Astrocyte of the hippocampus (primary cell): ENCODE results near the gene PKMYT1.

Experiments
- DNase-seq: peaks from one replicate; pipeline ENCODE4 v3.0.0; 2011; ENCODE audit warnings: low read depth, low spot score

The PKMYT1 gene

DNA sequence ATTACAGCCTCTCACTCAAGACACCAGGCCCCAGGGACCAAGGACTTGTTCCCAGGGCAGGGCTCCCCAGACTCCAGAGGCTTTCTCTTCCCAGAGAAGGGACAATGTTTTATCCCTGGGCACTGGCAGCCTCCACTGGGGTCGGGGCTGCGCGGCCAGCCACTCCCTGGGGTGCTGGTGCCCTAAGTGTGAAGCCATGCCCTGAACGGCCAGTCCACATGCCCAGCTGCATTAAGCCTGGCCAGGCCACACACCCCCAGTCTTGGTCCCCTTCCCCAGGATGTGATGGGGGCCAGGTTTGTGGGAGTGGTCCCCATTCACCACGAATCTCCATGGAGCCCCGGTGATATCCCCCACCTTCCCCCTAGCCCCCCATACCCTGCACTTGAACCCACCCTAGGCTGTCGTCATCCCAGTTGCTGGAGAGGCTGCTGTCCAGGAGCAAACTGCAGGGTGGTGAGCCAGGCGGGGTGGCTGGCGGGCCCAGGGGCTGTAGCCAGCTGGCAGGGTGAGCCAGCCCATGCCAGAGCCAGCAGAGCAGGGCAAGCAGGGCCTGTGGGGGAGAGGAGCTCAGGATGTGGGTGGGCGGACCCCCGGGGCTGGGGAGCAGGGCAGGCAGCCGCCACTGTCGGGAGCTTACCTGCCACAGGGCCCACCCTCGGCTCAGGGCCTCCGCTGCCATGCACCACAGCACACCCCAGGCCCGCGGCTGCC is 6.5 kb downstream of the PKMYT1 start:
- DNase-seq = no peak

DNA sequence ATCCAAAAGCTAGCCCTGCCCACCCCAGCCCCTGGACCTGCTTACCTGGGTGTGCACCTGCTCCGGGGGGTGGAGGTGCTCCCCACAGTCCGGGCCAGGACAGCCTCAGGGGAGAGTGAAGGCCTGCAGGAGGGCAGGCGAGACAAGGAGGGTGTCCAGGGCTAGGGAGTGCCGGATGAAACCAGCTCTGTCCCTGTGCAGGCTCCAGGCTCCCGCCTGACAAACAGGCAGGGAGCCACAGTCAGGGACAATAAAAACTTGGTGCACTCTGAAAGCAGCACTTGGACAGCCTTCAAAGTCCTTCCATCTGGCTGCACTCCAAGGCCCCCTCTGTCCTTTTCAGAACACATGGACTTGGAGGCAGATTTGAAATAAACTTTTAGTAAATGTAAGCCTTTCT is 7.2 kb downstream of the PKMYT1 start:
- peak; percentile 44 for DNase-seq

DNA sequence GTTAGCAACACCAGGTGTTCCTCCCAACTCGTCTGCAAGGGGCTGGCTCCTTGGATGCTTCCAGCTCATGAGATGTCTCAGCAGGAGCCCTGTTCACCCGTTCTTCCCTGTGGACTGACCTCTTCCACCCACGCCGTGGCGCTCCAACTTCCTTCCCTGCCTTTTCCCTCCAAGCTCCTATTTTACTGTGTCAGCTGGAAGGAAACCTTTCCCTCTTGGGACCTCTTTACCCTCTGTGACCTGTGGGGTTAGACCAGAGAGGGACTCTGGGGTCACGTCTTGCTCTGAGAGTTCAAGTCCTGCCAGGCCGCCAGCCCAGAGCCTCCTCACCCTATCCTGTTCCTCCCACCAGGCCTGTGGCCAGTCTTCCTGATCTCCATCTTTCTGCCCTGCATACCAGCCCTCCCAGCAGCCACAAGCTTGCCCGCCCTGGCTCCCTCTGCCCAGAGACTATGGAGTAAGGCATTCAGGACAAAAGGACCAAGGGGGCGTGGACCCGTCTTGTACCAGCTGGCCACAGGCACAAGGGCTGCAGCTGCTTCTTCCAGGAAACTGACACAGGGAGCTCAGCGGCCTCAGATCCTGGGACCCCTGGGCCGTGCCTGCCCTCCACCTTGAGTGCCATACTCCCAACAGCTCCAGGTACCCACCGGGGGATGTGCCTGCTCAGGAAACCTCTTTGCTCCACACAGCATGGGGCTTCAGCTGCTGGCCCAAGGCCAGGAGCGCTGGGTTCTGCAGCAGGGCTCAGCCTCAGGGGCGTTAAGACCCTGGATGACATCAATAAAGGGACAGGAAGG is 8.1 kb downstream of the PKMYT1 start:
- peak; percentile 28 for DNase-seq

DNA sequence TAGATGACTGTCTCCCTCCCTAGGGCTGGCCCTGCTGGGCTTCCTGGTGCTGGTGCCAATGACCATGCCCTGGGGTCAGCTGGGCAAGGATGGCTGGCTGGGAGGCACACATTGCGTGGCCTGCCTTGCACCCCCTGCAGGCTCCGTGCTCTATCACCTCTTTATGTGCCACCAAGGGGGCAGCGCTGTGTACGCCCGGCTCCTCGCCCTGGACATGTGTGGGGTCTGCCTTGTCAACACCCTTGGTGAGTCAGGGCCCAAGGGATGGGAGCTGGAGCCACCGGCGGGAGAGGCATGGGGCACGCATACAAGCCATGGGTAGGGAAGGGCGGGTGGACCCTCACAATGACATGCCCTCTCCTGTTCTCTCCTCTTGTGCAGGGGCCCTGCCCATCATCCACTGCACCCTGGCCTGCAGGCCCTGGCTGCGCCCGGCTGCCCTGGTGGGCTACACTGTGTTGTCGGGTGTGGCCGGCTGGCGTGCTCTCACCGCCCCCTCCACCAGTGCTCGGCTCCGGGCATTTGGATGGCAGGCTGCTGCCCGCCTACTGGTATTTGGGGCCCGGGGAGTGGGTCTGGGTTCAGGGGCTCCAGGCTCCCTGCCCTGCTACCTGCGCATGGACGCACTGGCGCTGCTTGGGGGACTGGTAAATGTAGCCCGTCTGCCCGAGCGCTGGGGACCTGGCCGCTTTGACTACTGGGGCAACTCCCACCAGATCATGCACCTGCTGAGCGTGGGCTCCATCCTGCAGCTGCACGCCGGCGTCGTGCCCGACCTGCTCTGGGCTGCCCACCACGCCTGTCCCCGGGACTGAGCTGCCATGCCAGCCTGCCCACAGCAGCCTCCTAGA is 8.9 kb downstream of the PKMYT1 start:
- no peak for DNase-seq

DNA sequence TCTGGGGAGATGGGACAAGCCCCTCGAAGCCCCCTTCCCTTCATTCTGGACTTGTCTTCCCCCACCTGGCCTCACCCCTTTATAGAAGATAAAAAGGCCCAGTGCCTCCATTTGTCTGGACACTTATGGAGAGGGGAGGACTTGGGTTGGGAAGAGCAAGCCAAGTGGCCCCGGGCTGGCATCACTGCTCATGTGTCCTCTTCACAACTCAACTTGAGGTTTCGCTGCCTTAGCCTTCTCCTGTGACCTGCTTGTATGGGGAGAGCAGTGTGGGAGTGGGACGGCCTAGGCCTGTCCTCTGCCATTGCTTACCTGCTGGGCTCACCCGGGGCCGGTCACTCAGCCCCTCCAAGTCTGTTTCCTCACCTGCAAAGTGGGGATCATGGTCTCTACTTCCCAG is 9.7 kb downstream of the PKMYT1 start:
- no peak for DNase-seq

DNA sequence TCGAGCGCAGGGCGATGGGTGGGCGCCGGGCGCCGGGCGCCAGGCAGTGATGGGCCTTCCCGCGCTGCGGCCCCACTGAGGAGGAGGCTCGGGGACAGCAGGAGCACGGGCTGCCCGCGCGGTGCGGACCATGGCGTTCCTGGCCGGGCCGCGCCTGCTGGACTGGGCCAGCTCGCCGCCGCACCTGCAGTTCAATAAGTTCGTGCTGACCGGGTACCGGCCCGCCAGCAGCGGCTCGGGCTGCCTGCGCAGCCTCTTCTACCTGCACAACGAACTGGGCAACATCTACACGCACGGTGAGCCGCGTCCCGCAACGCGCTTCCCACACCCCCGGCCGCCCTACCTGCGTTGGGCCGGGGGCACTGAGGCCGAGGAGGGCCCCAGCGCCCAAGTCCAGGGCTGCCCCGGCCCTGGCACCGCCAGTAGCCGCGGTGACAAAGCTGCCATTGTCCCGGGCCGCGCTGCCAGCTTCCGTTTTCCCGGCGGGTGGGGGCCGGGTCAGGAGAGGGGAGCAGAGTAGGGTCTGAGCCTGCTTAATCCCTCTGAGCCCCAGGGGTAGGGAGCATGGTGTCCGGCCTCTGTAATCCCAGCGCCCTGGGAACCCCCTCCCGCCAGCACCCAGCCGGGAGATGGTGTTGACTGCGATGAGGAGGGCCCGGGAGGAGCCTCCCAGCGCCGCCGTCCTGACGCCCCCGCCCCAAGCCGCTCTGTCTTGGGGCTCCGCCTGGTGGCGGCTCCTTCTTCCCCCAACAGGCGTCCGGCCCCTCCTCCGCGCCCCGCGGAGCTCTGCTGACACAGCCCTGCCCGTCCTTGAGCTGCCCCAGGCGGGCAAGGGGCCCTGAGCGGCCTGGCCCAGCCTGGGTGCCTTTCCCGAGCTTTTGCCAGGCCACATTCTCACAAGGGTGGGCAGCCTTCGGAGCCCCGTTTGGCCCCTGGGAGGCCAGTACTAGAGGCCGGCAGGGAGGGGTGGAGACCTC is 10.4 kb downstream of the PKMYT1 start:
- DNase-seq = peak; percentile 70

DNA sequence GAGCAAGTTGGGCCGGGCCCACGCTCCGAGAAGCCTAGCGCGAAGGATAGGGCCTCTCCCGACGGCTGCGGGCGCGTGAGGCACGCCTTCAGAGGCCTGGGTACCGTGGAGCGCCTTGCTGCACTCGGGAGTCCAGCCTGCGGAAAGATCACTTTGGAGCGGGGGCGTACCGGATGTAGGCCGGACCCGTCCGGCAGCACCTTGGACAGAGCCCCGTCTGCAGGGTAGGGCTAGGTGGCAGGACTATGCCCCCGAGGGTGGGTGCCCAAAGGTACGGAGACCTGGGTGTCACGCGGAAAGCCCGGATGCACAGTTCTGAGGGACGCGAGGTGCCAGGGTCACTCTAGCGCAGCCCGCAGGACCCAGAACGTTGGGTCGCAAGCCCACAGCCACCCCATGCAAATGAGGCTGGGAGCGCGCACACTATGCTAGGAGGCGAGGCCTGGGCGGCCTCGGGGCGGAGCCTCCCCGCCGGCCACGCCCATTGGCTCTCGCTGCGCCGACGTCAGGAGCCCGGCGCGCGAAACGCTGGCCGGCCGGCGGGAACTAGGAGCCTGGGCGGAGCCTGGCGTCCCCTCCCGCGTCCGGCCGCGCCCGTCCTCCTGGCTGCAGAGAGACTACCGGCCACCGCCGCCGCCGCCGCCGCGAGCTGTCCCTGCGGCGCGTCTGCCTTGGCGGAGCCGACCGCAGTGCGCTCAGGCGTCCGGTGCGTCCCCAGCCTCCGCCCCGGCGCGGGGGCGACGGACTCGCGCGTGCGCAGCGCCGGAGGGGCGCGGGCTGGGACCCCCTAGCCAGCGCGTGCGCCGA is 11.3 kb downstream of the PKMYT1 start, which contains the start of gene PAQR4:
Gene PAQR4, plus strand, starts transcription at position 611 of the 807 bp plus-strand sequence. CDS start 327 bp downstream, outside the sequence.
- DNase-seq = peak; percentile 96

DNA sequence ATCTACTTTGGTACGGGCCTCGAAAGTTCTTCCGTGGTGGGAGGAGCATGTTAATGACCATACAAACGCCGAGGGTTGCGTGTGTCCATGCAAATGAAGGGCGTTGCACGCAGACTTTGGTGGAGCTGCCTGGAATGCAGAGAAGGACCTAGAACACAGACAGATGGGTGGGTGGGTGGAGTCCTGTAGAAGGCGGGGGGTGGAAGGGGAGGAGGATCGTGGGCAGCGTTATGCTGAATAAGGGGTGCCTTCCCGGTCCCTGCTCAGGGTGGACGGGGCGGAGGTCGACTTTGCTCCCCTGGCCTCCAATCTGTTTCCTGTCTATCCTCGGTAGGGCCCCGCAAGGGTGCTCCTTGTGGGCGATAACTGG is 11.9 kb downstream of the PKMYT1 start:
- DNase-seq = no peak

DNA sequence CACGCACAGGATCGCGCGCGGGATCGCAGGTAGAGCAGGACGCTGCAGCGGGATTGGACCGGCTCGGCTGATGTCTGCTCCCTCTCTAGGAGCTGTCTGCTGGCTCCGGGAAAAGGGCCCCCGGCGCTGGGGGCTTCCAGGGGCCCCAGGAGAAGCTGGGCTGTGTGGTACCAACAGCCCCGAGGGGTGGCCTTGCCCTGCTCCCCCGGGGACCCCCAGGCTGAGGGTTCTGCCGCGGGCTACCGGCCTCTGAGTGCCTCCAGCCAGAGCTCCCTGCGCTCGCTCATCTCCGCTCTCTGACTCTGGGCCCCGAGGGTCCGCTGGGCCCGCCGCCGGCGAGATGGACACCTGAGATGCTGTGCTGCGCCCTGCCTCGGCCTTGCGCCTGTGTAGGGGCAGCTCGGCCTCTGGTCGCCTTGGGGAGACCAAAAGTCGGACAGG is 12.5 kb downstream of the PKMYT1 start:
- no peak for DNase-seq

DNA sequence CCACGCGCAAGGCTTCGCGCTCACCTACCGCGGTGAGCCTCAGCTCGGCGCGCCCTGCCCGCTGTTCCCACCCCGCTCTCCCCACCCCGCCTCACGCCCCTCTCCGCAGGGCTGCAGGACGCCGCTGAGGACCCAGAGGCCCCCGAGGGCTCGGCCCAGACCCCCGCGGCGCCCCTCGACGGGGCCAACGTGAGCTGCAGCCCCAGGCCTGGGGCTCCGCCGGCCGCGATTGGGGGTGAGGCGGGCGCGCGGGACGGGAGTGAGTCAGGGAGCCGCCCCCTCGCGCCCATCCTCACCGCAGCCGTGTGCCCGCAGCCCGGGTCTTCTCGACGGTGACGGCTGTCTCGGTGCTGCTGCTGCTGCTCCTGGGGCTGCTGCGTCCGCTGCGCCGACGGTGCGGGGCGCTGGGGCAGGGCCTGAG is 13.0 kb downstream of the PKMYT1 start:
- no peak for DNase-seq

DNA sequence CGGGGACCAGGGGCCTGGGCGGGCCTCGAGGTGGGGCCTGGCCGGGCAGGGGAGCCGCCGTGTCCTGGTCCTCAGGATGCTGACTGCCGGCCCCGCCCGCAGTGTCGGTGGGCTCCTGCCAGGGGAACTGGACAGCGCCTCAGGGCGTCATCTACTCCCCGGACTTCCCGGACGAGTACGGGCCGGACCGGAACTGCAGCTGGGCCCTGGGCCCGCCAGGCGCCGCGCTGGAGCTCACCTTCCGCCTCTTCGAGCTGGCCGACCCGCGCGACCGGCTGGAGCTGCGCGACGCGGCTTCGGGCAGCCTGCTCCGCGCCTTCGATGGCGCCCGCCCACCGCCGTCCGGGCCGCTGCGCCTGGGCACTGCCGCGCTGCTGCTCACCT is 13.4 kb downstream of the PKMYT1 start:
- peak; percentile 33 for DNase-seq

DNA sequence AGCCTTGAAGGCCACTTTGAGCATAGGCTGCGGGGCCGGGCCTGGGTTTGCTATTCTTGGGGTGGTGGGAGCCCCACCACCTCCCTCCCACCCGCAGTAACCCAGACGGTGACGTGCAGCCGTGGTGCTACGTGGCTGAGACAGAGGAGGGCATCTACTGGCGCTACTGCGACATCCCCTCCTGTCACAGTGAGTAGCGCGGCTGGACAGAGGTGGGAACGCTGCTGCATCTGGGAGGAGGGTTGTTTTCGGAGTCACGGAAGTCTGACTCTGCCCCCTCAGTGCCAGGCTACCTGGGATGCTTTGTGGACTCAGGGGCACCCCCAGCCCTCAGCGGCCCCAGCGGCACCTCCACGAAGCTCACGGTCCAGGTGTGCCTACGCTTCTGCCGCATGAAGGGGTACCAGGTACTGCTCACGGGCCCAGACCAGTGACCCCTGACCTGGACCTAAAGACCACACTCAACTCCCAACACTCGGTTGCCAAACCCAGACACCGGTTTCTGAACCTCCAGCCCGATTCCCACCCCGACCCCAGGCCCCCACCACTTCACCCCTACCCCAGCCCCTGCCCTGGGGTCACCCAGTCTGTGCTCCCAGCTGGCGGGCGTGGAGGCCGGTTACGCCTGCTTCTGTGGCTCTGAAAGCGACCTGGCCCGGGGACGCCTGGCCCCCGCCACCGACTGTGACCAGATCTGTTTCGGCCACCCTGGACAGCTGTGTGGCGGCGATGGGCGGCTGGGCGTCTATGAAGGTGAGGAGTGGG is 14.0 kb downstream of the PKMYT1 start:
- no peak for DNase-seq

DNA sequence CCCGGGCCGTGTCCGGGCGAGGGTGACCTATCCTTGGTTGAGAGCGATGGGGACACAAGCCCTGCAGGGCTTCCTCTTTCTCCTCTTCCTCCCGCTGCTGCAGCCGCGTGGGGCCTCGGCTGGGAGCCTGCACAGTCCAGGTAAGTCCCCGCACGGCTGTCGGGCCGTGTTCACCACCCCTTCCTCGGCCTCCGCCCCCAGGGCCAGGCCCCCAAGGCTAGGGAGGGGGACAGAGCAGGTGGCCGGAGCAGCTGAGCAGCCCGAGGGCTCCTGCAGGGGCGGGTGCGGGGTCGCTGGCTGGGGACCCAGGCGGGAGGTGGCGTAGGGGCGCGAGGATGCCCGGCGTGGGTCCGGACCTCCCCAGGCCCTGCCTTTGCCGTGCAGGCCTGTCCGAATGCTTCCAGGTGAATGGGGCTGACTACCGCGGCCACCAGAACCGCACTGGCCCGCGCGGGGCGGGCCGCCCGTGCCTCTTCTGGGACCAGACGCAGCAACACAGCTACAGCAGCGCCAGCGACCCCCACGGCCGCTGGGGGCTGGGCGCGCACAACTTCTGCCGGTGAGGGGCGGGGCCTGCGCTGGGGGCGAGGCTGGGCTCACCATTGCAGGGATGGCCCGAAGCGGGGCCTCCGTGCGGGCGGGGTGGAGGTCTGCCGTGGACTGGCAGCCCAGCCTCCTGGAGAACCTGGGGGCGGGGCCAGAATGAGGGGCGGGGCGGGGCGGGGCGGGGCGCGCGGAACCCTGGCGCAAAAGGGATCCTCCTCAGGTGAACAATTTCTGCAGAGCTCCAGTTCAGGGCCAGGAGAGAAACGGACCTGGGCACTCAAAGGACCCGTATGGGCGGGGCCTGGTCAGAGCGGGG is 15.5 kb downstream of the PKMYT1 start:
- DNase-seq = peak; percentile 45

DNA sequence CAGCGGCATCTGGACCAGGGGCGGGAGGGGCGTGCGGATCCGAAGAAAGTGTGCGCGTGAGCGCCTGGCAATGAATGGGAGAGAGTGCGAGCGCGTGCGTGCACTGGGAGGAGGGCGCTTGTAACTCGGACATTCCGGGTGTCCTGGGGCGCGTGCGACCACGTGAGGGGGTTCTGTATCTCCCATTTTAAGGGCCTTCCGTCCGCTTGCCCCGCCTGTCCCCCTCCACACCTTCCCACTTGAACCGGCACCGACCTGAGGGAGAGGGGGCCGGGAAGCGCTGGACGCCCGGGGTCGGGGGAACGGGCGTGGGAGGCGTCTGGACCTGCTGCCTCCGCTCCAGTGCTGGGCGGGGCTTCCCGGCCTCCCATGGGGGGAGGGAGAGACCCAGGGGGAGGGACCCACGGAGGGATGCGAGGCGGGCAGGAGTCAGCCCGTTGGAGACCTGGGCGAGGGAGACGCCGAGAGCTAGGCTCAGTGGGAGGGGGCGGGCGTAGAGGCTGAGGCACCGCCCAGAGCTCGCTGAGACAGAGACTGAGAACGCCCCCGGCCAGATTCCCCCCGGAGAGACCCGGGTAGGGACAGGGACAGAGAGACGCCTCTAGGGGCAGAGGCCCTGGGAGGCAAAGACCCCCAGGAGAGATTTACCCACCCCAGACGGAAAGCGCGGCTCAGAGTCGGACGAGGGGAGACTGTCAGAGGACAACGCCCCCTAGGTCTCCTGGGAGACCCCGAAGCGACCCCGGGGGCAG is 16.3 kb downstream of the PKMYT1 start, which contains the start of gene KREMEN2:
Gene KREMEN2, plus strand, starts transcription at position 553 of the 752 bp plus-strand sequence. CDS start 246 bp downstream, outside the sequence.
- DNase-seq = peak; percentile 39

DNA sequence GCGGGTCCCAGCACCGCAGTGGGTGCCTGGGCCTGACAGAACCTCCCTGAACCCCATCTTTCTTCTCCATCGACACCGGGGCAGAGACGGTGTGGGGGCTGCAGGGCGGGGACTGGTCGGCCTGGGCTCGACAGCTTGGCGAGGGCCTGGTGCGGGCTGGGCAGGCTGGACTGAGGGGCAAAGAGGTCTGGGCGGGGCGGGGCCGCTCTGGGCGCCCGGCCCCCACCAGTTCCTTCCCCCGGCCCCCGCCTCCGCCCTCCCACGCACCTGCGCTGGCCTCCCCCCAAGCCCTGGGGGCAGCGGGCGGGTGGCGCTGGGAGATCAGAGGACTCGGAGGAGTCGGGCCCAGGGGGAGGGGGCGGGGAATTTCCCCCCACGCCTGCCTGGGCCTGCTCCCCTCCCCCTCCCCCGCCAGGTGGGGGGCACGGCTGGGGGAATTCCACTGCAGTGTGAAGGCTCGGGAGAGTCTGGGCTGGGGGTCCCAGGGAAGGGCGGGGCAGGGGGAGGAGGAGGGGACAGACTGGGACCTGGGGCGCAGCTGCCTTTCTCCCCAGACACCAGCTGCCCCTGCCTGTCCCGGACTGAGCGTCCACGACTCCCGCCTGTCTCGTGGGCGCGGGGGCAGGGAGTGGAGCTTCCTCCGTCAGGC is 17.0 kb downstream of the PKMYT1 start:
- no peak for DNase-seq

DNA sequence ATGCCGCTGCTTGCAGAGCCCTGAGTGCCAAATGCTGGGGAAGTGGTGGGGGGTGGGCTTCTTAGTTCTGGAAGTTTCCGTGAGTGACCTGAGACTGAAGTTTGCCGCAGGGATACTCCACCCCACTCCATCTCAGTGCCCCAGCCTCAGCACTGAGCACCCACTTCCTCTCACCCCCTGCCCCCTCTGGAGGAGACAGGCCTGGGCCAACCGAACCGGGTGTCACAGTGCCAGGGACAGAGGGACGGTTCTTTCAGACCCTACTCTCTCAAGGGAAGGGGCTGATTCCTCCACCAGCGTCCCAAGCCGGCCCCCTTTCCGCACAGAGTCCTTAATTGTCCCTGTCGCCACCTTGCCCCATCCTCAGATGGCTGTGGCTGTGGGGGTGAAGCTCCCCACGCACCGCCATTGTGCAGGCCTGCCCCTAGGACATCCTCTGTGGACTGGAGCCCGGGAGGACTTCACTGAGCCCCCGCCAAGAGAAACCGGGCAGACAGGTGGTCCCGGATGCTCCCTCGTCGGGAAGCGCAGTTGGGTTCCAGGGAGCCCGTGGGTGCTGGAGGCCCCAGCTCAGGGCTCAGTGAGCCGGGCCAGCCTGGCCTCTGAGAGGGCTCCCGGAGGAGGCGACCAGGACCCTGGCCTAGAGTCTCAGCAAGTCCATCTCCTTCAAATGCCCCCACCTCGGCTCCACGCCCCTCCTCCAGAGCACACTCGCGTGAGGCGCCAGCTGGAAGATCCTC is 17.7 kb downstream of the PKMYT1 start:
- no peak for DNase-seq
